ENCODE results near the gene RAB7A.
"Not testable (repeated sequence)": the region's sequence is repeated elsewhere in the genome, so short reads cannot be mapped to it uniquely, and the experiment has no call there.

Gene RAB7A

GRCh38 chr3:128823631-128824030 is 97.6 kb downstream of the RAB7A start:
- no peak for DNase-seq

GRCh38 chr3:128824132-128824850 is 98.3 kb downstream of the RAB7A start:
- no peak for DNase-seq

GRCh38 chr3:128825117-128825725 is 99.2 kb downstream of the RAB7A start:
- DNase-seq, result no peak

GRCh38 chr3:128829087-128829486 is 103.1 kb downstream of the RAB7A start:
- DNase-seq, result not testable (repeated sequence)

- DNase-seq, result not testable (repeated sequence)
Measured at GRCh38 chr3:128829925-128830625, 104.1 kb downstream of the RAB7A start.

- DNase-seq, result not testable (repeated sequence)
Measured at GRCh38 chr3:128830762-128831161, 104.8 kb downstream of the RAB7A start.

GRCh38 chr3:128832979-128833378 is 107.0 kb downstream of the RAB7A start:
- not testable (repeated sequence) for DNase-seq

GRCh38 chr3:128835096-128835495 is 109.1 kb downstream of the RAB7A start:
- DNase-seq, result no peak

- DNase-seq, result no peak
Measured at GRCh38 chr3:128841926-128842920, 116.2 kb downstream of the RAB7A start.

GRCh38 chr3:128844502-128844901 is 118.5 kb downstream of the RAB7A start:
- no peak for DNase-seq

- DNase-seq, result no peak
Measured at GRCh38 chr3:128845119-128845777, 119.3 kb downstream of the RAB7A start.

- peak; percentile 88 to 92 for DNase-seq
Measured at GRCh38 chr3:128845778-128846485, 119.9 kb downstream of the RAB7A start.

- no peak for DNase-seq
Measured at GRCh38 chr3:128846486-128846891, 120.5 kb downstream of the RAB7A start.

GRCh38 chr3:128847666-128848370 is 121.8 kb downstream of the RAB7A start:
- no peak for DNase-seq

GRCh38 chr3:128848936-128849335 is 123.0 kb downstream of the RAB7A start:
- DNase-seq, result no peak

GRCh38 chr3:128849911-128850455 is 124.0 kb downstream of the RAB7A start:
- DNase-seq, result no peak

- no peak for DNase-seq
Measured at GRCh38 chr3:128850544-128850943, 124.6 kb downstream of the RAB7A start.

GRCh38 chr3:128851601-128852000 is 125.6 kb downstream of the RAB7A start:
- no peak for DNase-seq

- no peak for DNase-seq
Measured at GRCh38 chr3:128853826-128854225, 127.8 kb downstream of the RAB7A start.

GRCh38 chr3:128854475-128854874 is 128.5 kb downstream of the RAB7A start:
- no peak for DNase-seq

All from activated T-cell treated with anti-CD3 and anti-CD28 coated beads, Interleukin-2, amount 50 U/mL, for 48 hours (primary cell).